Fibroblast of villous mesenchyme (primary cell): Measurements from ENCODE around the gene CPLX4. TPM values are rescaled to one million over a fixed set of nuclear protein-coding genes. Genes with fewer than 3 reads are reported as not detected.

Source experiments
- DNase-seq: peaks from one replicate; pipeline ENCODE4 v3.0.0-alpha.2; 2010; ENCODE audit warnings: low read depth
- H3K4me3 ChIP-seq: 2 replicates; pipeline ENCODE4 v1.5.1; 2011; ENCODE audit warnings: low read depth, mild to moderate bottlenecking, low read length
- CTCF ChIP-seq: IDR thresholded peaks from 2 replicates; pipeline ENCODE4 v1.5.1; 2012; ENCODE audit warnings: low read depth, mild to moderate bottlenecking, low read length; ENCODE audit not compliant: insufficient read depth
- total RNA-seq: library from RNA; depleted of rRNA; stranded (reverse); fragments of >200 nt; gene quantifications from 2 replicates; pipeline ENCODE4 v1.2.3, GENCODE V29; 2012

CPLX4 gene
- total RNA-seq, 1 donor = not detected

DNA sequence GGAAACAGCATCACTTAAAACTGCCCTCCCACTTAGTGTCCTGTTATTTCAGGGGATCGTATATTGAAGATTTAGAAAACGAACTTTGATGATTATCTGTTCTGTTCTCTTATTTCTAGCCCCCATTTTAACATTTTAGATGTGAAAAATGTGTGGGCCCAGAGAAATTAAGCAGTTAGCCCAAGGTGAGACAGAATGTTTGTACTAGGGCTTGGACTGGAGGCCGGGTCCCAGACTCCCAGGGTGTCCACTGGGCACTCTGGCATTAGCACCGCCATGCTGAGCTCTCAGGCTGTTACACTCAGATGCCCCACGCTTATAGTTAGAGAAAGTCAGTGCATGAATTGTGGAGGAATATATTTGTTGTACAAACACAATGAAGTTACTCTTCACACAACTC is 39.7 kb downstream of the CPLX4 start:
- no peak for TF ChIP-seq CTCF
- DNase-seq = no peak
- no peak overlapping the region for H3K4me3 ChIP-seq

GRCh38 chr18:59276047-59276446 is 42.4 kb downstream of the CPLX4 start:
- TF ChIP-seq CTCF = no peak
- H3K4me3 ChIP-seq = no peak overlapping the region
- DNase-seq = no peak

DNA sequence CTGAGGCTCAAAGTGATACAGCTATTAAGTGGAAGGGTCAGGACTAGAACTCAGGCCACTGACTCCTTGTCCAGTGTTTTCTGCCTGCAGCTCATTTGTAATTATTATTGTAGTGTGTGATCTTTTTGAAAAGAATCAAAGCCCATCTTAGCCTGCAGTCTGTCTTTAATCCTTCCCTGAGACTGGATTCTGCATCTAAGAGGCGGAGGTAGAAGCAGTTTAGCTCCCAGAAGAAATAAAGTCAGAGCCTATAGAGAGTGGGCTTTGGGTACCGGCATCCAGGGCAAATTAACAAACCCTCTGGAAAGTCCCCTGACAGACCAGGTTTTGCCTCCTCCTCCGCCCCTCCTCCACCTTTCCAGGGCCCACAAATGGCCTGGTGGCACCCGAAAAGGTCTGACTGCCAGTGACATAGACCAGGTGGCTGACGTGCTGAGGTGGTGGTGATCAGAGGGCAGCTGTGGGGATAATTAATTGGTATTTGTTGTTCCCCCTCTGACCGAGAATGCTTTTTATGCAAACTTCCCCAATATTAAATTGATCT is 43.0 kb downstream of the CPLX4 start:
- DNase-seq = no peak
- no peak overlapping the region for H3K4me3 ChIP-seq
- TF ChIP-seq CTCF = no peak

- TF ChIP-seq CTCF = no peak
- DNase-seq = no peak
- no peak overlapping the region for H3K4me3 ChIP-seq
Observed at GRCh38 chr18:59274533-59274928, 43.9 kb downstream of the CPLX4 start.

DNA sequence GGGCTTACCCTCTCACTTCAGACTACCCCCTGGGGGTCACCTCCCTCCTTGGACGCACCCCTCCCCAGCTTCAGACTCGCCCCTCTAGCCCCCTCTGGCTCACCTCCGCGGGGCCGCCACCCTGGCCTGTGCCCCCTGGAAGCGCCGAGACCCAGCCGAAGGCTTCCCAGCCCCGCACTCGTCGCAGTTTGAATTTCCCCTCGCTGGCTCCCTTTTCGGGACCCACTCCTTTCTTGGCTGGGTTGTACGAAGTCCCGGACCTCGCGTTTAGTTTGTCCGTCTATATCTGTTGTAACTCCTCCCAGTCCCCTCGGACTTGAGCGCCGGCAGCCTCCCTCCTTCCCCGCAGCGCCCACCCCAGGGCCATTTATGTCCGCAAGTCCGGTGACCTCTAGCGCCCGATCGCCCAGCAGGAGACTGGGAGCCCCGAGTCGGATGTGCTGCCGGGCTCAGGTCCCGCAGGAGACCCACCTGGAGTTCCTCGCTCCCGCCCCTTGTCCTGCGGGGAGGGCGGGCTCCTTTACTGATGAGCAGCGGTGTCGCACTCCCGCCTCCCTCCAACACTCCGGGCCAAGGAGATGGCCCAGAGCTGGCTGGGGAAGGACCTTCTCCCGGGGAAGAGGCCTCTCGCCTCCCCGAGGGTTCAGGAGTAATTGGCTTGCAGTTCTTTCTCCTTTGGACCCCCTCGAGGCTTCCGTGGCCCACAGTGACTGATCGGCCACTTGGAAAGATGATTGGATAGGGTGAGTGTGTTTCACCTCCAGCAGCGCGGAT is 44.5 kb downstream of the CPLX4 start:
- TF ChIP-seq CTCF = no peak
- no peak for DNase-seq
- H3K4me3 ChIP-seq = no peak overlapping the region

GRCh38 chr18:59272891-59273758 is 45.3 kb downstream of the CPLX4 start, which contains the start of gene RAX:
Gene RAX (minus strand): TSS chr18:59273454. CDS start chr18:59273206, 248 bp downstream.
- peak; percentile 11 for DNase-seq
- TF ChIP-seq CTCF = no peak
- no peak within 1 kb of the TSS for H3K4me3 ChIP-seq
